SK-N-SH (cell line): ENCODE data around the gene VPS26B. TPM values are rescaled to one million over a fixed set of nuclear protein-coding genes. Genes with fewer than 3 reads are reported as not detected.

Experiments
- CTCF ChIA-PET: fragments of 300-600, 350-600 bp; formaldehyde crosslinking; extraction: SDS; loops from one replicate; lab custom pipeline; 2021; lab: Yijun Ruan, JAX
- POLR2A ChIA-PET: fragments of 350-600 bp; sonication (Branson Sonifier 250); formaldehyde crosslinking; extraction: SDS; loops from one replicate; lab custom pipeline; 2020; ENCODE audit warnings: antibody characterized with exemption, inconsistent platforms; lab: Yijun Ruan, JAX
- DNase-seq: peaks from one replicate; pipeline ENCODE4 v3.0.0; 2012
- H2AFZ ChIP-seq: fragments of 200-600 bp; sonication (generic); 2 replicates; pipeline ENCODE4 v1.8.1; 2016; ENCODE audit warnings: antibody characterized with exemption, mild to moderate bottlenecking, low read depth
- H3F3A ChIP-seq: fragments of 200-600 bp; sonication (generic); replicated peaks from 2 replicates; pipeline ENCODE3; 2016; ENCODE audit warnings: antibody characterized with exemption, mild to moderate bottlenecking; ENCODE audit not compliant: insufficient read depth
- H3K27ac ChIP-seq, 2 experiments: fragments of 200-500 bp in 1 of 2; fragments of 200-600 bp in 1 of 2; sonication (Bioruptor generic) in 1 of 2; sonication (generic), shearing (Covaris generic) in 1 of 2; 2 replicates each; pipeline versions ENCODE4 v1.5.1 to v1.6.1; 2014 to 2016; ENCODE audit warnings: low read depth in 2 of 2, inconsistent platforms in 1 of 2, low read length in 1 of 2, mild to moderate bottlenecking in 1 of 2, mixed read lengths in 1 of 2
- H3K27me3 ChIP-seq: fragments of 200-600 bp; sonication (generic), shearing (Covaris generic); 2 replicates; pipeline ENCODE4 v1.6.1; 2016; ENCODE audit warnings: mixed run types; ENCODE audit not compliant: insufficient read depth
- H3K36me3 ChIP-seq, 2 experiments: fragments of 200-500 bp in 1 of 2; fragments of 200-600 bp in 1 of 2; sonication (Bioruptor generic) in 1 of 2; sonication (generic) in 1 of 2; replicated peaks in 1 of 2; 2 replicates each; pipeline versions ENCODE3 to v1.5.1; 2014 to 2016; ENCODE audit warnings: low read length in 1 of 2, mild to moderate bottlenecking in 1 of 2; ENCODE audit not compliant: insufficient read depth in 2 of 2, control insufficient read depth in 1 of 2
- H3K4me1 ChIP-seq, 2 experiments: fragments of 200-500 bp in 1 of 2; fragments of 200-600 bp in 1 of 2; sonication (Bioruptor generic) in 1 of 2; sonication (generic), shearing (Covaris generic) in 1 of 2; 2 replicates each; pipeline versions ENCODE4 v1.5.1 to v1.6.1; 2014 to 2016; ENCODE audit warnings: low read depth in 1 of 2, low read length in 1 of 2, mixed run types in 1 of 2; ENCODE audit not compliant: insufficient read depth in 2 of 2, control insufficient read depth in 1 of 2
- H3K4me2 ChIP-seq: fragments of 200-600 bp; sonication (generic), shearing (Covaris generic); 2 replicates; pipeline ENCODE4 v1.6.1; 2017; ENCODE audit warnings: mixed run types
- H3K4me3 ChIP-seq, 2 experiments: fragments of 200-500 bp in 1 of 2; fragments of 200-600 bp in 1 of 2; sonication (Bioruptor generic) in 1 of 2; sonication (generic), shearing (Covaris generic) in 1 of 2; 2 replicates each; pipeline versions ENCODE4 v1.5.1 to v1.8.1; 2014 to 2016; ENCODE audit warnings: low read depth in 2 of 2, inconsistent platforms in 1 of 2, low read length in 1 of 2, mild to moderate bottlenecking in 1 of 2, mixed read lengths in 1 of 2, moderate library complexity in 1 of 2
- H3K79me2 ChIP-seq: fragments of 200-600 bp; sonication (generic); 2 replicates; pipeline ENCODE4 v1.8.1; 2017; ENCODE audit warnings: mild to moderate bottlenecking; ENCODE audit not compliant: insufficient read depth
- H3K9ac ChIP-seq: fragments of 200-600 bp; sonication (generic); 2 replicates; pipeline ENCODE4 v1.6.1; 2017; ENCODE audit warnings: mixed run types
- H3K9me2 ChIP-seq: fragments of 200-600 bp; sonication (generic); 2 replicates; pipeline ENCODE4 v1.6.1; 2017; ENCODE audit warnings: mixed run types
- H3K9me3 ChIP-seq: fragments of 200-600 bp; sonication (generic); 2 replicates; pipeline ENCODE4 v1.6.1; 2017; ENCODE audit warnings: mixed run types, mild to moderate bottlenecking, moderate library complexity
- H4K20me1 ChIP-seq: fragments of 200-600 bp; sonication (generic); 2 replicates; pipeline ENCODE4 v1.6.1; 2017; ENCODE audit warnings: mild to moderate bottlenecking, mixed run types; ENCODE audit not compliant: insufficient read depth
- MEF2A ChIP-seq: IDR thresholded peaks from 2 replicates; pipeline ENCODE4 v1.4.0; 2012; ENCODE audit warnings: low read depth, borderline replicate concordance
- RAD21 ChIP-seq: IDR thresholded peaks from 2 replicates; pipeline ENCODE4 v1.6.1; 2012; ENCODE audit warnings: mild to moderate bottlenecking, low read length
- RXRA ChIP-seq: IDR thresholded peaks from 2 replicates; pipeline ENCODE4 v1.4.0; 2012; ENCODE audit warnings: low read depth, mild to moderate bottlenecking, borderline replicate concordance
- SMC3 ChIP-seq: IDR thresholded peaks from 2 replicates; pipeline ENCODE4 v1.6.1; 2012; ENCODE audit warnings: low read depth, low read length, improper control_type of control experiment
- TCF12 ChIP-seq: IDR thresholded peaks from 2 replicates; pipeline ENCODE4 v1.4.0; 2012
- TEAD4 ChIP-seq: IDR thresholded peaks from 2 replicates; pipeline ENCODE4 v1.4.0; 2012; ENCODE audit warnings: mild to moderate bottlenecking, borderline replicate concordance; ENCODE audit not compliant: insufficient read depth
- ZBTB33 ChIP-seq: IDR thresholded peaks from 2 replicates; pipeline ENCODE4 v1.4.0; 2012; ENCODE audit warnings: low read depth, borderline replicate concordance
- WGBS: methylation state at CpG from one replicate; pipeline ENCODE4 v1.1.6; 2017; ENCODE audit warnings: low lambda C conversion rate; 5-methylcytosine and 5-hydroxymethylcytosine counted together
- polyA plus RNA-seq, 3 experiments: library from polyadenylated mRNA; depleted of rRNA; stranded (reverse); fragments of >200 nt; gene quantifications; 2 replicates each; pipeline ENCODE4 v1.2.3, GENCODE V29; 2012
- TF ChIP-seq, protein P1 (sequence below): IDR thresholded peaks from 2 replicates; pipeline ENCODE4 v1.6.1; 2012; ENCODE audit warnings: mild to moderate bottlenecking, low read depth, low read length, moderate library complexity
- TF ChIP-seq, protein P2 (sequence below): IDR thresholded peaks from 2 replicates; pipeline ENCODE4 v1.4.0; 2012; ENCODE audit warnings: low read depth, borderline replicate concordance

VPS26B gene
- polyA plus RNA-seq, 1 of the 3 experiments (the other 2 are of a cell fraction) = 53.0 TPM

- ChIA-PET POLR2A (no interaction called here), CTCF (interaction anchor here (1.9 kb wide), 1 partner anchor 15 kb away, joined by 4 read pairs; the partner anchor contains the start of gene GLB1L3)
- no peak for TF ChIP-seq ZBTB33
- TF ChIP-seq MEF2A = no peak
- no peak overlapping the region for H3K4me3 ChIP-seq
- H3K36me3 ChIP-seq = no peaks in the 10 kb centered on the region
- H3K79me2 ChIP-seq = no peaks in the 10 kb centered on the region
- no peak for DNase-seq
- H3K4me1 ChIP-seq = no peaks in the 10 kb centered on the region
- no peak overlapping the region for H3K4me2 ChIP-seq
- no peaks in the 10 kb centered on the region for H3K9me3 ChIP-seq
- H3K27ac ChIP-seq = no peak overlapping the region
- H3K9ac ChIP-seq = no peak overlapping the region
- H4K20me1 ChIP-seq = no peaks in the 10 kb centered on the region
- H2AFZ ChIP-seq = no peak overlapping the region
- no peaks in the 10 kb centered on the region for H3K27me3 ChIP-seq
- 44% methylated on average over 7 of the region's 7 CpGs for WGBS
- no peaks in the 10 kb centered on the region for H3F3A ChIP-seq
- no peaks in the 10 kb centered on the region for H3K9me2 ChIP-seq
Measured at GRCh38 chr11:134290646-134291045, 66.2 kb downstream of the VPS26B start.

DNA sequence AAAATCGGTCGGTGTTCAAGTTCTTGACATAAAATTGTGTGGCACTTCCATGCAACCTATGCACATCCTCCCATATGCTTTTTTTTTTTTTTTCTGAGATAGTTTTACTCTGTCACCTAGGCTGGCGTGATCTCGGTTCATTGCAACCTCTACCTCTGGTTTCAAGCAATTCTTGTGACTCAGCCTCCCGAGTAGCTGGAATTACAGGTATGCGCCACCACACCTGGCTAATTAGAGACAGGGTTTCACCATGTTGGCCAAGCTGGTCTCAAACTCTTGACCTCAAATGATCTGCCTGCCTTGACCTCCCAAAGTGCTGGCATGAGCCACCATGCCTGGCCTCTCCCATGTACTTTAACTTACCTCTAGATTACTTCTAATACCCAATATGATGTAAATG, 66.7 kb downstream of the VPS26B start:
- no peaks in the 10 kb centered on the region for H4K20me1 ChIP-seq
- POLR2A ChIA-PET = no interaction called here
- no peaks in the 10 kb centered on the region for H3F3A ChIP-seq
- no peaks in the 10 kb centered on the region for H3K79me2 ChIP-seq
- H3K27me3 ChIP-seq = no peaks in the 10 kb centered on the region
- H3K9ac ChIP-seq = no peak overlapping the region
- H3K36me3 ChIP-seq = no peaks in the 10 kb centered on the region
- 63% methylated on average over 6 of the region's 6 CpGs for WGBS
- no peaks in the 10 kb centered on the region for H3K4me1 ChIP-seq
- H3K4me2 ChIP-seq = no peak overlapping the region
- no peak overlapping the region for H3K4me3 ChIP-seq
- TF ChIP-seq TEAD4 (no peak), RXRA (no peak), TCF12 (no peak), SMC3 (no peak), RAD21 (no peak)
- TF ChIP-seq, protein P1, sequence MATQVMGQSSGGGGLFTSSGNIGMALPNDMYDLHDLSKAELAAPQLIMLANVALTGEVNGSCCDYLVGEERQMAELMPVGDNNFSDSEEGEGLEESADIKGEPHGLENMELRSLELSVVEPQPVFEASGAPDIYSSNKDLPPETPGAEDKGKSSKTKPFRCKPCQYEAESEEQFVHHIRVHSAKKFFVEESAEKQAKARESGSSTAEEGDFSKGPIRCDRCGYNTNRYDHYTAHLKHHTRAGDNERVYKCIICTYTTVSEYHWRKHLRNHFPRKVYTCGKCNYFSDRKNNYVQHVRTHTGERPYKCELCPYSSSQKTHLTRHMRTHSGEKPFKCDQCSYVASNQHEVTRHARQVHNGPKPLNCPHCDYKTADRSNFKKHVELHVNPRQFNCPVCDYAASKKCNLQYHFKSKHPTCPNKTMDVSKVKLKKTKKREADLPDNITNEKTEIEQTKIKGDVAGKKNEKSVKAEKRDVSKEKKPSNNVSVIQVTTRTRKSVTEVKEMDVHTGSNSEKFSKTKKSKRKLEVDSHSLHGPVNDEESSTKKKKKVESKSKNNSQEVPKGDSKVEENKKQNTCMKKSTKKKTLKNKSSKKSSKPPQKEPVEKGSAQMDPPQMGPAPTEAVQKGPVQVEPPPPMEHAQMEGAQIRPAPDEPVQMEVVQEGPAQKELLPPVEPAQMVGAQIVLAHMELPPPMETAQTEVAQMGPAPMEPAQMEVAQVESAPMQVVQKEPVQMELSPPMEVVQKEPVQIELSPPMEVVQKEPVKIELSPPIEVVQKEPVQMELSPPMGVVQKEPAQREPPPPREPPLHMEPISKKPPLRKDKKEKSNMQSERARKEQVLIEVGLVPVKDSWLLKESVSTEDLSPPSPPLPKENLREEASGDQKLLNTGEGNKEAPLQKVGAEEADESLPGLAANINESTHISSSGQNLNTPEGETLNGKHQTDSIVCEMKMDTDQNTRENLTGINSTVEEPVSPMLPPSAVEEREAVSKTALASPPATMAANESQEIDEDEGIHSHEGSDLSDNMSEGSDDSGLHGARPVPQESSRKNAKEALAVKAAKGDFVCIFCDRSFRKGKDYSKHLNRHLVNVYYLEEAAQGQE = no peak
- TF ChIP-seq, protein P2, sequence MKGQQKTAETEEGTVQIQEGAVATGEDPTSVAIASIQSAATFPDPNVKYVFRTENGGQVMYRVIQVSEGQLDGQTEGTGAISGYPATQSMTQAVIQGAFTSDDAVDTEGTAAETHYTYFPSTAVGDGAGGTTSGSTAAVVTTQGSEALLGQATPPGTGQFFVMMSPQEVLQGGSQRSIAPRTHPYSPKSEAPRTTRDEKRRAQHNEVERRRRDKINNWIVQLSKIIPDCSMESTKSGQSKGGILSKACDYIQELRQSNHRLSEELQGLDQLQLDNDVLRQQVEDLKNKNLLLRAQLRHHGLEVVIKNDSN = no peak
- H2AFZ ChIP-seq = no peak overlapping the region
- H3K9me2 ChIP-seq = no peaks in the 10 kb centered on the region
- H3K27ac ChIP-seq = no peak overlapping the region
- no peaks in the 10 kb centered on the region for H3K9me3 ChIP-seq
- CTCF ChIA-PET = interaction anchor here (1.9 kb wide), 1 partner anchor 15 kb away, joined by 4 read pairs; the partner anchor contains the start of gene GLB1L3
- DNase-seq = no peak
